Stimulated activated naive CD8-positive, alpha-beta T cell treated with anti-CD3 and anti-CD28 coated beads, Interleukin-15, Interleukin-2, amounts not matched to agents 100 ng/mL and 50 ng/mL, for 24 hours (primary cell): Measurements from ENCODE around the gene ASB6.

Experiments
- H3K27ac Mint-ChIP-seq: one replicate; pipeline ENCODE4 v1.8.0; 2021; ENCODE audit warnings: mild to moderate bottlenecking, mixed read lengths
- H3K27me3 Mint-ChIP-seq: one replicate; pipeline ENCODE4 v1.8.0; 2021; ENCODE audit warnings: mixed read lengths
- H3K36me3 Mint-ChIP-seq: one replicate; pipeline ENCODE4 v1.8.0; 2021; ENCODE audit warnings: low read depth, mixed read lengths
- H3K4me1 Mint-ChIP-seq: one replicate; pipeline ENCODE4 v1.8.0; 2021; ENCODE audit warnings: low read depth, mixed read lengths
- H3K4me3 Mint-ChIP-seq: one replicate; pipeline ENCODE4 v1.8.0; 2021; ENCODE audit warnings: mild to moderate bottlenecking, mixed read lengths
- H3K9me3 Mint-ChIP-seq: one replicate; pipeline ENCODE4 v1.8.0; 2021; ENCODE audit warnings: mixed read lengths

The ASB6 gene

GRCh38 chr9:129656795-129657390 lies 14.9 kb upstream of the ASB6 start:
- Mint-ChIP-seq H3K4me1 (no peaks in the 10 kb centered on the region), H3K36me3 (no peaks in the 10 kb centered on the region), H3K4me3 (no peak overlapping the region), H3K27me3 (peaks cover 6% of the 10 kb centered on the region), H3K9me3 (no peaks in the 10 kb centered on the region), H3K27ac (no peak overlapping the region)

DNA sequence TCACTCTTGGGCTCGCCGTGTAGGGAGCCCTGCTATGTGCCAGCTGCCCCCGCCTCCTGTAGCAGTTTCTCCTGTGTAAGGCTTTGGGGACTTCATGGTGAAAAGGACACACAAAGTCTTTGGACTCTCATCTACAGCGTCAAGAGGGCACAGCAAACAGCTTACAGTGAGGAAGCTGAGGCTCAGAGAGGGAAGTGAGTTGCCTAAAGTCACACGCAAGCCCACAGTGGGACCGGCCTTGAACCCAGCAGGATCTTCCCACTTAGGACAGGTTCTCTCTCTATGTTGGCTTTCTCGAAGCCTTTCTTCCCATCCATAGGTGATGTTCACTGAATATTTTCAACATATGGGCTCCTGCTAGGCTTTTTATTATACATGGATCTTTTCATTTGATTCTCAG lies 13.7 kb upstream of the ASB6 start:
- no peaks in the 10 kb centered on the region for H3K9me3 Mint-ChIP-seq
- no peaks in the 10 kb centered on the region for H3K4me1 Mint-ChIP-seq
- no peak overlapping the region for H3K27ac Mint-ChIP-seq
- no peaks in the 10 kb centered on the region for H3K36me3 Mint-ChIP-seq
- peaks cover 6% of the 10 kb centered on the region for H3K27me3 Mint-ChIP-seq
- H3K4me3 Mint-ChIP-seq: no peak overlapping the region

DNA sequence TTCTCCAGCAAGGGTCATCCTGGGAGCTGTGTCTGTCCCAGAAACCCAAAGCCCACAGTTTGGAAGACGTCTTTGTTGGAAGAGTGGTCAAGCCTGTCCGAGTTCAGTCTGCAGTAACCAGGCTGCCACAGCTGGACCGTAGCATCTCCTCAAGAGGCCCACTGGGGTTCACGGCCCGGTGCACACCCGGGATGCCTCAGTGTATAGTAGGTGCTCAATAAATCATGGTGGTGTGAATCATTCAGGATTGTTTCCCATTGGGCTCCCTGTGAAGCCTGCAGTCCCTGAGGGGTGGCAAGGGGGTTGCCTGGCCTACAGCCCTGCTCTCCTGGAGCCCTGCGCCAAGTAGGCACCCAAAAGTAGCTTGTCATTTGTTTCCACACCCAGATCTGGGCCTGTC lies 13.2 kb upstream of the ASB6 start:
- no peaks in the 10 kb centered on the region for H3K4me1 Mint-ChIP-seq
- peaks cover 6% of the 10 kb centered on the region for H3K27me3 Mint-ChIP-seq
- no peaks in the 10 kb centered on the region for H3K9me3 Mint-ChIP-seq
- H3K36me3 Mint-ChIP-seq: no peaks in the 10 kb centered on the region
- H3K4me3 Mint-ChIP-seq: no peak overlapping the region
- no peak overlapping the region for H3K27ac Mint-ChIP-seq

GRCh38 chr9:129654554-129655040 lies 12.6 kb upstream of the ASB6 start:
- Mint-ChIP-seq H3K9me3 (no peaks in the 10 kb centered on the region), H3K4me3 (no peak overlapping the region), H3K36me3 (no peaks in the 10 kb centered on the region), H3K4me1 (no peaks in the 10 kb centered on the region), H3K27me3 (peaks cover 6% of the 10 kb centered on the region), H3K27ac (no peak overlapping the region)

GRCh38 chr9:129653823-129654553 lies 12.0 kb upstream of the ASB6 start:
- no peaks in the 10 kb centered on the region for H3K4me1 Mint-ChIP-seq
- no peaks in the 10 kb centered on the region for H3K36me3 Mint-ChIP-seq
- H3K4me3 Mint-ChIP-seq: no peak overlapping the region
- H3K9me3 Mint-ChIP-seq: no peaks in the 10 kb centered on the region
- peaks cover 6% of the 10 kb centered on the region for H3K27me3 Mint-ChIP-seq
- no peak overlapping the region for H3K27ac Mint-ChIP-seq

DNA sequence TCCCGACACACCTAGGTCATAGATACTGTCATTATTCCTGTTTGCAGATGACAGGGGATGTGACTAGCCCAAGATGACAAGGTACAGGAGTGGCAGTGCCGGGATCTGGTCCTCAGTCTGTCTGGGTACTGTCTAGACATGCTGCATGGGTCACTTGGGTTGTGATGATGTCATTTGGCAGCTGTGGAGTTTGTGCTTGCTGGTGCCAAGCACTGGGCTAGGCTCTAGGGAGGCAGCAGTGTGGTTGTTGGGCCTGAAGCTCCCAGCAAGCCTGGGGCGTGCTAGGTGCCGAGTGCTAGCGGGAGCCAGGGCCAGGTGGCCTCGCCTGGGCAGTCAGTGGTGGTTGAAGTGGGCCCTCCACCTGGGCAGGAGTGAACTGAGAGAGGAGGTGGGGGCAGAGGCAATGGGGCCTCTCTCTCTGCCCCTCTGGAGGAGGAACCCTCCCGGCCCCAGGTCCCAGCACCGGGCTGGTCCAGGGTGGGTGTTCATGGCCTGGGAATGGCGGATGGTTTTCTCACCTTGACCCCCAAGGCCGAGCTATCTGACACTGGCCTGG lies 8.8 kb upstream of the ASB6 start:
- peaks cover 6% of the 10 kb centered on the region for H3K27me3 Mint-ChIP-seq
- no peaks in the 10 kb centered on the region for H3K4me1 Mint-ChIP-seq
- no peak overlapping the region for H3K27ac Mint-ChIP-seq
- H3K36me3 Mint-ChIP-seq: no peaks in the 10 kb centered on the region
- H3K4me3 Mint-ChIP-seq: no peak overlapping the region
- no peaks in the 10 kb centered on the region for H3K9me3 Mint-ChIP-seq

DNA sequence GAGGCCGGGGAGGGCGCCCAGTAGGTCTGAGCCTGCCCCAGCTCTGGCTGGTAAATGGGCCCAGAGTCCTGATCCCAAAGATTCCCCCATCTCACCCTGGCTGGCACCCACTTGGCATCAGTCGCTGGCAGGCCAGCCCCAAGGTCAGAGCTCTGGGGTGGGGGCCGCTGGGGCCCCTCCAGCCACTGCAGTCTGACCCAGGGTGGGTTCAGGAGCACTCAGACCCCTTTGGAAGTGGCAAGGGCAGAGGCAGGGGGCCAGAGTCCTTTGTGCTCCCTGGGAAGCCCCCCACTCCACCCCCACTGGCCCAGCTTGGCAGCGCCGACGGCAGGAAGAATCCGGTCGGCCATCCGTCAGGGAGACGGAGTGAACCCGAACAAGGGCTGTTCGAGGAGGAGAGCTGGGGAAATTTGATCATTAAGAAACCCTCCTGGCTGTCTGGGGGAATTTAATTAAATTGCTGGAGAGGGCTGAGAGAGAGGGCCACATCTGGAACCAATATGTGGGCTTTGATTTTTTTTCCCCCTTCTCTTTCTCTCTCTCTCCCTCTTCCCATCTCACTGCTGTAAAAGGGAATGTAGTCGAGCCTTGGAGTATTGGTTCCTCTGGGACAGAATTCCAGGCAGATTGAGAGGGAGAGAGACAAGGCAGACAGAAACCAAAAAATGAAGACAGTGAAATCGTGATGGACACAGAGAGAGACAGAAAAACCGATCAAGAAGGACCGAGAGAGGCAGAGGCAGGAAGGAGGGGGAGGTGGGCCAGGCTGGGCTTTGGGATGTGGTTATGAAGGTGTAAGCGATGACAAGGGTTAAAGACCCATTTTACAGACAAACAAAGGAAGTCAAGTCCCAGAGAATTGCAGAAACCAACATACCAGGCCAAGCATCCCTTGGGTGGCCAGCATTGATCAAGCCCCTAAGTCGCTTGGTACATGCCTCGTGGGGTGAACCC lies 8.1 kb upstream of the ASB6 start:
- H3K27ac Mint-ChIP-seq: no peak overlapping the region
- no peaks in the 10 kb centered on the region for H3K36me3 Mint-ChIP-seq
- H3K4me1 Mint-ChIP-seq: no peaks in the 10 kb centered on the region
- no peaks in the 10 kb centered on the region for H3K9me3 Mint-ChIP-seq
- no peak overlapping the region for H3K4me3 Mint-ChIP-seq
- H3K27me3 Mint-ChIP-seq: peaks cover 6% of the 10 kb centered on the region

DNA sequence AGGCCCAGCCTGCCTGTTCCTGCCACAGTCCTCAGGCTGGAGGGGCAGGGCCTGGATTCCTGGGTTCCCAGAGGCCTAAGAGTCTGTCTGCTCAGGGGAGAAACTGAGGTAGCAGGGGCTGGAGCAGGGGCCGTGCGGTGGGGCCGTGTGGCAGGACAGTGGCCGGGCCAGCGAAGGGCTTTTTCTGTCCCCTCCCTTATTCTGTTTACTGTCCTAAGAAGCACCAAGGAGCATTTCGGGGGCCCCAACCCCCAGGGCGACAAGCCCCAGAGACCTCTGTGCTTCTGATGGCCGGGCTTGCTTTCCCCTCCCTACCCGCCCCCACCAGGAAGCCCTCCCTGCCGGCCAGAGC lies 6.8 kb upstream of the ASB6 start:
- peaks cover under 1% of the 10 kb centered on the region for H3K27me3 Mint-ChIP-seq
- no peak overlapping the region for H3K27ac Mint-ChIP-seq
- H3K9me3 Mint-ChIP-seq: no peaks in the 10 kb centered on the region
- H3K4me3 Mint-ChIP-seq: no peak overlapping the region
- no peaks in the 10 kb centered on the region for H3K4me1 Mint-ChIP-seq
- no peaks in the 10 kb centered on the region for H3K36me3 Mint-ChIP-seq

- Mint-ChIP-seq H3K27me3 (no peaks in the 10 kb centered on the region), H3K27ac (no peak overlapping the region), H3K4me1 (no peaks in the 10 kb centered on the region), H3K36me3 (no peaks in the 10 kb centered on the region), H3K9me3 (no peaks in the 10 kb centered on the region), H3K4me3 (no peak overlapping the region)
Observed at GRCh38 chr9:129648092-129648763, 6.3 kb upstream of the ASB6 start.

GRCh38 chr9:129647635-129648034 lies 5.7 kb upstream of the ASB6 start:
- Mint-ChIP-seq H3K27me3 (no peaks in the 10 kb centered on the region), H3K4me1 (no peaks in the 10 kb centered on the region), H3K36me3 (no peaks in the 10 kb centered on the region), H3K27ac (no peak overlapping the region), H3K4me3 (no peak overlapping the region), H3K9me3 (no peaks in the 10 kb centered on the region)

- no peaks in the 10 kb centered on the region for H3K27me3 Mint-ChIP-seq
- H3K4me3 Mint-ChIP-seq: no peak overlapping the region
- no peaks in the 10 kb centered on the region for H3K9me3 Mint-ChIP-seq
- H3K4me1 Mint-ChIP-seq: no peaks in the 10 kb centered on the region
- no peak overlapping the region for H3K27ac Mint-ChIP-seq
- H3K36me3 Mint-ChIP-seq: no peaks in the 10 kb centered on the region
Observed at GRCh38 chr9:129646654-129647053, 4.7 kb upstream of the ASB6 start.

GRCh38 chr9:129646252-129646651 lies 4.3 kb upstream of the ASB6 start:
- Mint-ChIP-seq H3K9me3 (no peaks in the 10 kb centered on the region), H3K27ac (no peak overlapping the region), H3K36me3 (no peaks in the 10 kb centered on the region), H3K4me1 (peaks cover 2% of the 10 kb centered on the region), H3K27me3 (no peaks in the 10 kb centered on the region), H3K4me3 (no peak overlapping the region)

GRCh38 chr9:129644902-129645301 lies 3.0 kb upstream of the ASB6 start:
- H3K9me3 Mint-ChIP-seq: no peaks in the 10 kb centered on the region
- H3K4me1 Mint-ChIP-seq: peaks cover 16% of the 10 kb centered on the region
- H3K36me3 Mint-ChIP-seq: no peaks in the 10 kb centered on the region
- no peak overlapping the region for H3K4me3 Mint-ChIP-seq
- H3K27me3 Mint-ChIP-seq: no peaks in the 10 kb centered on the region
- no peak overlapping the region for H3K27ac Mint-ChIP-seq

- H3K36me3 Mint-ChIP-seq: no peaks in the 10 kb centered on the region
- H3K4me1 Mint-ChIP-seq: peaks cover 17% of the 10 kb centered on the region
- no peaks in the 10 kb centered on the region for H3K27me3 Mint-ChIP-seq
- H3K4me3 Mint-ChIP-seq: no peak overlapping the region
- H3K27ac Mint-ChIP-seq: no peak overlapping the region
- H3K9me3 Mint-ChIP-seq: no peaks in the 10 kb centered on the region
Observed at GRCh38 chr9:129644365-129644764, 2.4 kb upstream of the ASB6 start.
